Caco-2 (cell line): ENCODE data around the gene SIRPB2. TPM values are rescaled to one million over a fixed set of nuclear protein-coding genes. Genes with fewer than 3 reads are reported as not detected.

Experiments
- BruUV-seq: library from RNA; stranded (reverse); fragments of 400-500 nt; replicated peaks from 2 replicates; lab custom pipeline; 2021; lab: Mats Ljungman, UMichigan
- CTCF ChIA-PET: fragments of 300-600 bp; sonication (Branson Sonifier 250); formaldehyde crosslinking; loops from one replicate; lab custom pipeline; 2022; ENCODE audit warnings: antibody characterized with exemption; lab: Charles Lee
- POLR2A ChIA-PET: fragments of 300-600 bp; sonication (Branson Sonifier 250); formaldehyde crosslinking; loops from one replicate; lab custom pipeline; 2022; ENCODE audit warnings: antibody characterized with exemption; lab: Charles Lee
- DNase-seq, 2 experiments: peaks; one replicate each; pipeline versions ENCODE4 v3.0.0 to v3.0.0-alpha.2; 2020 to 2022
- H3K27me3 ChIP-seq: replicated peaks from 2 replicates; pipeline ENCODE4 v1.6.0; 2011; ENCODE audit warnings: low read length; ENCODE audit not compliant: control insufficient read depth, insufficient read depth
- H3K36me3 ChIP-seq: 2 replicates; pipeline ENCODE4 v1.5.1; 2011; ENCODE audit warnings: low read length; ENCODE audit not compliant: control insufficient read depth, insufficient read depth
- H3K4me1 ChIP-seq: fragments of 250-450 bp; sonication (Bioruptor Pico); 2 replicates; pipeline ENCODE4 v1.5.1; 2020; ENCODE audit warnings: mild to moderate bottlenecking
- H3K4me3 ChIP-seq: 2 replicates; pipeline ENCODE4 v1.5.1; 2011; ENCODE audit warnings: low read depth, mild to moderate bottlenecking, control low read depth, low read length
- H3K9me3 ChIP-seq: fragments of 250-450 bp; sonication (Bioruptor Pico); 2 replicates; pipeline ENCODE4 v1.5.1; 2020; ENCODE audit warnings: mild to moderate bottlenecking, moderate library complexity
- H3K27ac Mint-ChIP-seq: one replicate; pipeline ENCODE4 v1.8.0; 2022; ENCODE audit warnings: mixed read lengths; ENCODE audit not compliant: unreplicated experiment
- H3K27me3 Mint-ChIP-seq: one replicate; pipeline ENCODE4 v1.8.0; 2022; ENCODE audit warnings: mixed read lengths; ENCODE audit not compliant: insufficient read depth, unreplicated experiment
- H3K36me3 Mint-ChIP-seq: one replicate; pipeline ENCODE4 v1.8.0; 2022; ENCODE audit warnings: mild to moderate bottlenecking, mixed read lengths; ENCODE audit not compliant: insufficient read depth, unreplicated experiment
- H3K4me1 Mint-ChIP-seq: one replicate; pipeline ENCODE4 v1.8.0; 2022; ENCODE audit warnings: low read depth, mixed read lengths; ENCODE audit not compliant: unreplicated experiment
- H3K4me3 Mint-ChIP-seq: one replicate; pipeline ENCODE4 v1.8.0; 2022; ENCODE audit warnings: mild to moderate bottlenecking, moderate library complexity, mixed read lengths; ENCODE audit not compliant: unreplicated experiment
- H3K9me3 Mint-ChIP-seq: one replicate; pipeline ENCODE4 v1.8.0; 2022; ENCODE audit warnings: mixed read lengths; ENCODE audit not compliant: unreplicated experiment
- CTCF ChIP-seq, 2 experiments: fragments of 200-600 bp in 1 of 2; IDR thresholded peaks; 1 replicate in 1 of 2; 2 replicates in 1 of 2; pipeline versions ENCODE4 v1.5.1 to v1.8.0; 2011 to 2022; ENCODE audit warnings: antibody characterized with exemption in 1 of 2, control low read depth in 1 of 2, inconsistent platforms in 1 of 2, low read depth in 1 of 2, low read length in 1 of 2, mild to moderate bottlenecking in 1 of 2, moderate library complexity in 1 of 2; ENCODE audit not compliant: insufficient read depth in 1 of 2, severe bottlenecking in 1 of 2, unreplicated experiment in 1 of 2
- intact Hi-C: fragments of 100-400 bp; cut with micrococcal nuclease; formaldehyde crosslinking; loops from one replicate; pipeline ENCODE4 v1.10.0; 2022; ENCODE audit not compliant: unreplicated experiment
- total RNA-seq: library from RNA; stranded (reverse); gene quantifications from 2 replicates; pipeline ENCODE4 v1.2.3, GENCODE V29; 2022

SIRPB2 gene
- total RNA-seq, 1 experiment from 2014 or later = not detected

GRCh38 chr20:1463971-1464570 is 27.1 kb downstream of the SIRPB2 start:
- peaks cover 20% of the 10 kb centered on the region for H3K4me1 Mint-ChIP-seq
- intact Hi-C loops = no loop called here
- no peak for DNase-seq
- Histone ChIP-seq H3K36me3 (peaks cover 2% of the 10 kb centered on the region; the same call in 1 of the 2 replicates), H3K4me3 (no peak overlapping the region), H3K9me3 (no peaks in the 10 kb centered on the region), H3K4me1 (peaks cover 13% of the 10 kb centered on the region; the same call in 1 of the 2 replicates), H3K27me3 (no peaks in the 10 kb centered on the region)
- peaks cover 24% of the 10 kb centered on the region for H3K36me3 Mint-ChIP-seq
- no peak for TF ChIP-seq CTCF (IDR thresholded peaks at IDR 0.05; ENCODE audit: insufficient read depth in 1 of 2, low read depth in 1 of 2, low read length in 1 of 2, severe bottlenecking in 1 of 2, unreplicated experiment in 1 of 2)
- H3K27me3 Mint-ChIP-seq = no peaks in the 10 kb centered on the region
- H3K27ac Mint-ChIP-seq = no peak overlapping the region
- H3K4me3 Mint-ChIP-seq = peak overlapping the region; percentile 74
- CTCF ChIA-PET = interaction anchor here (0.6 kb wide), 1 partner anchor 1366 kb away, joined by 3 read pairs; no protein-coding TSS in a partner anchor
- POLR2A ChIA-PET = no interaction called here
- no peaks in the 10 kb centered on the region for H3K9me3 Mint-ChIP-seq
- BruUV-seq = no TSS peak

- intact Hi-C loops = no loop called here
These were observed 28.4 kb downstream of the SIRPB2 start for GRCh38 chr20:1462834-1463233.

GRCh38 chr20:1462001-1462400 is 29.2 kb downstream of the SIRPB2 start:
- Histone ChIP-seq H3K9me3 (no peaks in the 10 kb centered on the region), H3K4me3 (no peak overlapping the region), H3K27me3 (no peaks in the 10 kb centered on the region), H3K4me1 (peaks cover 7% of the 10 kb centered on the region; the same call in 1 of the 2 replicates), H3K36me3 (peaks cover 2% of the 10 kb centered on the region; the same call in 1 of the 2 replicates)
- ChIA-PET POLR2A (no interaction called here), CTCF (no interaction called here)
- no peaks in the 10 kb centered on the region for H3K27me3 Mint-ChIP-seq
- no peak overlapping the region for H3K27ac Mint-ChIP-seq
- no peak overlapping the region for H3K4me3 Mint-ChIP-seq
- peaks cover 39% of the 10 kb centered on the region for H3K36me3 Mint-ChIP-seq
- no peak for TF ChIP-seq CTCF (IDR thresholded peaks at IDR 0.05; ENCODE audit: insufficient read depth in 1 of 2, low read depth in 1 of 2, low read length in 1 of 2, severe bottlenecking in 1 of 2, unreplicated experiment in 1 of 2)
- DNase-seq = no peak
- BruUV-seq = no TSS peak
- intact Hi-C loops = no loop called here
- H3K4me1 Mint-ChIP-seq = peaks cover 7% of the 10 kb centered on the region
- H3K9me3 Mint-ChIP-seq = no peaks in the 10 kb centered on the region

More at GRCh38 chr20:1462834-1463233, 28.4 kb downstream of the SIRPB2 start:
- peaks cover 15% of the 10 kb centered on the region for H3K4me1 Mint-ChIP-seq
- TF ChIP-seq CTCF (IDR thresholded peaks at IDR 0.05; ENCODE audit: insufficient read depth in 1 of 2, low read depth in 1 of 2, low read length in 1 of 2, severe bottlenecking in 1 of 2, unreplicated experiment in 1 of 2) = no peak
- H3K4me3 ChIP-seq = no peak overlapping the region
- H3K27me3 ChIP-seq = no peaks in the 10 kb centered on the region
- no peaks in the 10 kb centered on the region for H3K9me3 ChIP-seq
- BruUV-seq = no TSS peak
- no peaks in the 10 kb centered on the region for H3K27me3 Mint-ChIP-seq
- no peaks in the 10 kb centered on the region for H3K9me3 Mint-ChIP-seq
- peaks cover 2% of the 10 kb centered on the region; the same call in 1 of the 2 replicates for H3K36me3 ChIP-seq
- peaks cover 13% of the 10 kb centered on the region; the same call in 1 of the 2 replicates for H3K4me1 ChIP-seq
- H3K27ac Mint-ChIP-seq = no peak overlapping the region
- DNase-seq = no peak
- POLR2A ChIA-PET = no interaction called here
- CTCF ChIA-PET = no interaction called here
- peaks cover 33% of the 10 kb centered on the region for H3K36me3 Mint-ChIP-seq
- no peak overlapping the region for H3K4me3 Mint-ChIP-seq
